Astrocyte (in vitro differentiated cells and primary cell): ENCODE results near the gene TMEM184C. TPM values are rescaled to one million over a fixed set of nuclear protein-coding genes. Genes with fewer than 3 reads are reported as not detected.

Source experiments
- DNase-seq: peaks from one replicate; pipeline ENCODE4 v3.0.0-alpha.2; 2010; ENCODE audit warnings: low read depth
- FAIRE-seq: peaks from 2 replicates; lab custom pipeline; 2011; peaks lifted over from hg19 to GRCh38; lab: Jason Lieb, UNC
- H2AFZ ChIP-seq: 2 replicates; pipeline ENCODE4 v1.6.0; 2012; ENCODE audit warnings: low read depth, low read length, inconsistent platforms
- H3K27ac ChIP-seq: 2 replicates; pipeline ENCODE4 v1.5.1; 2011; ENCODE audit warnings: low read depth, low read length, inconsistent platforms
- H3K27me3 ChIP-seq: 2 replicates; pipeline ENCODE4 v1.6.0; 2011; ENCODE audit warnings: low read length, inconsistent platforms; ENCODE audit not compliant: insufficient read depth
- H3K36me3 ChIP-seq: 2 replicates; pipeline ENCODE4 v1.5.1; 2011; ENCODE audit warnings: low read length, inconsistent platforms; ENCODE audit not compliant: insufficient read depth
- H3K4me1 ChIP-seq: 2 replicates; pipeline ENCODE4 v1.5.1; 2011; ENCODE audit warnings: low read length, inconsistent platforms; ENCODE audit not compliant: insufficient read depth
- H3K4me2 ChIP-seq: 2 replicates; pipeline ENCODE4 v1.6.0; 2012; ENCODE audit warnings: low read length, inconsistent platforms
- H3K4me3 ChIP-seq: 2 replicates; pipeline ENCODE4 v1.5.1; 2011; ENCODE audit warnings: low read depth, mild to moderate bottlenecking, low read length, inconsistent platforms; ENCODE audit not compliant: insufficient read depth
- H3K79me2 ChIP-seq: 2 replicates; pipeline ENCODE4 v1.6.0; 2012; ENCODE audit warnings: mild to moderate bottlenecking, low read length, inconsistent platforms; ENCODE audit not compliant: insufficient read depth
- H3K9ac ChIP-seq: 2 replicates; pipeline ENCODE4 v1.6.0; 2012; ENCODE audit warnings: mild to moderate bottlenecking, low read length, inconsistent platforms
- H3K9me3 ChIP-seq: 2 replicates; pipeline ENCODE4 v1.5.1; 2012; ENCODE audit warnings: low read depth, mild to moderate bottlenecking, low read length, inconsistent platforms; ENCODE audit not compliant: insufficient read depth
- H4K20me1 ChIP-seq: 2 replicates; pipeline ENCODE4 v1.6.0; 2012; ENCODE audit warnings: low read length, inconsistent platforms; ENCODE audit not compliant: insufficient read depth
- H3K27ac Mint-ChIP-seq: one replicate; pipeline ENCODE4 v1.8.0; 2021; ENCODE audit warnings: mild to moderate bottlenecking, mixed read lengths; ENCODE audit not compliant: unreplicated experiment
- H3K27me3 Mint-ChIP-seq: one replicate; pipeline ENCODE4 v1.8.0; 2021; ENCODE audit warnings: low read depth, mixed read lengths; ENCODE audit not compliant: unreplicated experiment
- H3K36me3 Mint-ChIP-seq: one replicate; pipeline ENCODE4 v1.8.0; 2021; ENCODE audit warnings: low read depth, mixed read lengths; ENCODE audit not compliant: unreplicated experiment
- H3K4me1 Mint-ChIP-seq: one replicate; pipeline ENCODE4 v1.8.0; 2021; ENCODE audit warnings: low read depth, mixed read lengths; ENCODE audit not compliant: unreplicated experiment
- H3K4me3 Mint-ChIP-seq: one replicate; pipeline ENCODE4 v1.8.0; 2021; ENCODE audit warnings: mild to moderate bottlenecking, moderate library complexity, mixed read lengths; ENCODE audit not compliant: unreplicated experiment
- H3K9me3 Mint-ChIP-seq: one replicate; pipeline ENCODE4 v1.8.0; 2021; ENCODE audit warnings: mild to moderate bottlenecking, mixed read lengths; ENCODE audit not compliant: unreplicated experiment
- EZH2 ChIP-seq: IDR thresholded peaks from 2 replicates; pipeline ENCODE4 v1.6.1; 2012; ENCODE audit warnings: mild to moderate bottlenecking, low read length, inconsistent platforms; ENCODE audit not compliant: insufficient read depth
- total RNA-seq: library from RNA; stranded (reverse); gene quantifications from 2 replicates; pipeline ENCODE4 v1.2.1, GENCODE V29; 2021
- TF ChIP-seq, protein P1 (sequence below): IDR thresholded peaks from 2 replicates; pipeline ENCODE4 v1.5.1; 2011; ENCODE audit warnings: low read depth, mild to moderate bottlenecking, inconsistent platforms, low read length, moderate library complexity; ENCODE audit not compliant: insufficient read depth

TMEM184C gene
- total RNA-seq, 1 donor from 2014 or later, result 42.3 TPM

DNA sequence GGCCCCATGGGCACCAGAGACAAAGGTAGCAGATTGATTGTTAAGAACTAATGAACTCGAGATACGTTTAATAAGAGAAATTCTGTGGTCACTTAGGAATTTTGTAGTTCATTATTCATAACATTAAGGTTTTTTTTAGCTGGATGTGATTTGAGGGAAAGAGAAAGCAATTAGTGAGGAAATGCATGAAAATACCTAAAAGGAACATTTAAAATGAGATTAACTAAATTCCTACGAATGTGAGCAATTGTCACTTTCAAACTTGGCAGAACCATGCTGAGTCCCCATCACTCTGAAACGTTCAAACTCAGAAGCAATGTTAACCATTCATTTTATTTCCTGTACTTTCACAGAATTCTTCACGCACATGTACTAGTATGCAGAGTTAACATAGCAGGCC, 60.9 kb downstream of the TMEM184C start:
- Mint-ChIP-seq H3K36me3 (peaks cover 5% of the 10 kb centered on the region), H3K4me1 (peaks cover 3% of the 10 kb centered on the region), H3K27me3 (no peaks in the 10 kb centered on the region), H3K27ac (no peak overlapping the region), H3K4me3 (no peak overlapping the region), H3K9me3 (no peaks in the 10 kb centered on the region)
- DNase-seq (peak; percentile 51), FAIRE-seq (no peak)
- Histone ChIP-seq H4K20me1 (peaks cover 8% of the 10 kb centered on the region), H3K79me2 (peaks cover 47% of the 10 kb centered on the region), H2AFZ (peak overlapping the region; percentile 11), H3K4me3 (no peak overlapping the region), H3K4me2 (no peak overlapping the region), H3K27me3 (no peaks in the 10 kb centered on the region), H3K9me3 (no peaks in the 10 kb centered on the region), H3K9ac (no peak overlapping the region), H3K36me3 (no peaks in the 10 kb centered on the region), H3K27ac (peak overlapping the region; percentile 22), H3K4me1 (no peaks in the 10 kb centered on the region)
- TF ChIP-seq EZH2, result no peak
- TF ChIP-seq, protein P1, sequence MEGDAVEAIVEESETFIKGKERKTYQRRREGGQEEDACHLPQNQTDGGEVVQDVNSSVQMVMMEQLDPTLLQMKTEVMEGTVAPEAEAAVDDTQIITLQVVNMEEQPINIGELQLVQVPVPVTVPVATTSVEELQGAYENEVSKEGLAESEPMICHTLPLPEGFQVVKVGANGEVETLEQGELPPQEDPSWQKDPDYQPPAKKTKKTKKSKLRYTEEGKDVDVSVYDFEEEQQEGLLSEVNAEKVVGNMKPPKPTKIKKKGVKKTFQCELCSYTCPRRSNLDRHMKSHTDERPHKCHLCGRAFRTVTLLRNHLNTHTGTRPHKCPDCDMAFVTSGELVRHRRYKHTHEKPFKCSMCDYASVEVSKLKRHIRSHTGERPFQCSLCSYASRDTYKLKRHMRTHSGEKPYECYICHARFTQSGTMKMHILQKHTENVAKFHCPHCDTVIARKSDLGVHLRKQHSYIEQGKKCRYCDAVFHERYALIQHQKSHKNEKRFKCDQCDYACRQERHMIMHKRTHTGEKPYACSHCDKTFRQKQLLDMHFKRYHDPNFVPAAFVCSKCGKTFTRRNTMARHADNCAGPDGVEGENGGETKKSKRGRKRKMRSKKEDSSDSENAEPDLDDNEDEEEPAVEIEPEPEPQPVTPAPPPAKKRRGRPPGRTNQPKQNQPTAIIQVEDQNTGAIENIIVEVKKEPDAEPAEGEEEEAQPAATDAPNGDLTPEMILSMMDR, result no peak

DNA sequence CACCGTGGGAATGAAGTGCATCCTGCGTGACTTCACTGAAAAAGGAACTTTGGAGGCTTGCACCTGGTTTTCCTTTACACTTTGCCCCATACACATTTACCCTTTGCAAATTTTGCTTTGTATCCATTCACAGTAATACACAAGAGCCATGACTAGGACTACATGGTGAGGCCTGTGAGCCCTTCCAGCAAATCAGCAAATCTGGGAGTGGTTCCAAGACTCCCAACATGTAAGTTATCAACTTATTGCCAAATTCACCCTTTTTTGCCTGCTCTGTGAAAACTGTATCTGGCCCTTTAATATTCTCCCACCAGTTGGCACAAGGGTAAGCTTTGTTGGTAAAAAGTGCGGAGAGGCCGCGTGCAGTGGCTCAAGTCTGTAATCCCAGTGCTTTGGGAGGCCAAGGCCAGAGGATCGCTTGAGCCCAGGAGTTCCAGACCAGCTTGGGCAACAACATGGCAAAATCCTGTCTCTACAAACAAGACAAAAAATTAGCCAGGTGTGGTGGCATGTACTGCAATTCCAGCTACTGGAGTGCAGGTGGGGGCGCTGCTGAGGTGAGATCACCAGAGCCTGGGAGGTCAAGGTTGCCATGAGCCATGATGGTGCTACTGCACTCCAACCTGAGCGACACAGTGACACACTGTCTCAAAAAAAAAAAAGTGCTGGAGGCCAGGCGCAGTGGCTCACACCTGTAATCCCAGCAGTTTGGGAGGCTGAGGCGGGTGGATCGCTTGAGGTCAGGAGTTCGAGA, 61.8 kb downstream of the TMEM184C start:
- no peak for TF ChIP-seq EZH2
- TF ChIP-seq, protein P1, result no peak
- H3K4me3 ChIP-seq, result no peak overlapping the region
- no peaks in the 10 kb centered on the region for H3K27me3 Mint-ChIP-seq
- no peak for DNase-seq
- H4K20me1 ChIP-seq, result peaks cover 8% of the 10 kb centered on the region
- peaks cover 52% of the 10 kb centered on the region for H3K79me2 ChIP-seq
- H3K27ac ChIP-seq, result peak overlapping the region; percentile 22
- no peak overlapping the region for H3K9ac ChIP-seq
- H3K4me1 ChIP-seq, result no peaks in the 10 kb centered on the region
- H3K27ac Mint-ChIP-seq, result no peak overlapping the region
- H3K9me3 ChIP-seq, result no peaks in the 10 kb centered on the region
- peaks cover 3% of the 10 kb centered on the region for H3K4me1 Mint-ChIP-seq
- H3K4me3 Mint-ChIP-seq, result no peak overlapping the region
- H3K27me3 ChIP-seq, result no peaks in the 10 kb centered on the region
- H3K36me3 Mint-ChIP-seq, result peaks cover 4% of the 10 kb centered on the region
- FAIRE-seq, result no peak
- H3K9me3 Mint-ChIP-seq, result no peaks in the 10 kb centered on the region
- no peak overlapping the region for H2AFZ ChIP-seq
- H3K4me2 ChIP-seq, result no peak overlapping the region
- no peaks in the 10 kb centered on the region for H3K36me3 ChIP-seq

DNA sequence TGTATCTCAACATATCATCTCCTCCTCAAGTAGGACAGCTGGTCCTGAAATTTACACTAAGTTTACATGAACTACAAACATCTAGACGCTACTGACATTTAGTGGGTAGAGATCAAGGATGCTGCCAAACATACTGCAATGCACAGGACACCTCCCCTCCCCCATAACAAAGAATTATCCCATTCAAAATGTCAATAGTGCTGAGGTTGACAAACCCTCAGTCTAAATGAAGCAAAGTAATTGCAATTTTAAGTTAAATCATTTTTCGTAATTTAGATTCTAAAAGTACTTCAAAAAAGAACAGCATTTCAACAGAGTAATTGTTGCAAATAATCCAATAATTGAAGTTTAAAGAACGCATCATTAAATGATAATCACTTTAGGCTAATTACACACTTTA, 65.6 kb downstream of the TMEM184C start:
- no peak overlapping the region for H3K27ac Mint-ChIP-seq
- Histone ChIP-seq H3K79me2 (peaks cover 53% of the 10 kb centered on the region), H3K4me3 (peak overlapping the region; percentile 89), H3K27me3 (no peaks in the 10 kb centered on the region), H3K36me3 (no peaks in the 10 kb centered on the region), H3K4me1 (peaks cover 5% of the 10 kb centered on the region), H2AFZ (no peak overlapping the region), H3K9me3 (no peaks in the 10 kb centered on the region), H3K9ac (peak overlapping the region; percentile 96), H4K20me1 (peaks cover 8% of the 10 kb centered on the region), H3K4me2 (peak overlapping the region; percentile 94), H3K27ac (peak overlapping the region; percentile 93)
- H3K27me3 Mint-ChIP-seq, result no peaks in the 10 kb centered on the region
- H3K4me3 Mint-ChIP-seq, result peak overlapping the region; percentile 91
- peaks cover 4% of the 10 kb centered on the region for H3K4me1 Mint-ChIP-seq
- FAIRE-seq, result no peak
- no peak for TF ChIP-seq EZH2
- TF ChIP-seq, protein P1, result no peak
- no peak for DNase-seq
- H3K36me3 Mint-ChIP-seq, result peaks cover 4% of the 10 kb centered on the region
- H3K9me3 Mint-ChIP-seq, result no peaks in the 10 kb centered on the region
